NT2/D1 (cell line): ENCODE results near the gene RAB11A.

Experiments used
- DNase-seq: peaks from one replicate; pipeline ENCODE4 v3.0.0-alpha.2; 2011; ENCODE audit warnings: low read depth, low spot score
- H3K27me3 ChIP-seq: 2 replicates; pipeline ENCODE4 v1.6.0; 2011; ENCODE audit warnings: mild to moderate bottlenecking; ENCODE audit not compliant: insufficient read length, insufficient read depth
- H3K36me3 ChIP-seq: 2 replicates; pipeline ENCODE4 v1.6.1; 2011; ENCODE audit warnings: mild to moderate bottlenecking, low read length, mixed read lengths; ENCODE audit not compliant: insufficient read depth, insufficient read length
- H3K4me1 ChIP-seq: 2 replicates; pipeline ENCODE4 v1.5.1; 2011; ENCODE audit not compliant: insufficient read depth, insufficient read length
- H3K4me3 ChIP-seq: 2 replicates; pipeline ENCODE4 v1.5.1; 2011; ENCODE audit warnings: low read depth; ENCODE audit not compliant: insufficient read length
- H3K9ac ChIP-seq: 2 replicates; pipeline ENCODE4 v1.6.0; 2011; ENCODE audit warnings: low read depth; ENCODE audit not compliant: insufficient read length
- H3K9me3 ChIP-seq: 2 replicates; pipeline ENCODE4 v1.5.1; 2011; ENCODE audit warnings: mild to moderate bottlenecking, low read length; ENCODE audit not compliant: insufficient read depth
- SUZ12 ChIP-seq: IDR thresholded peaks from 2 replicates; pipeline ENCODE4 v1.6.1; 2011; ENCODE audit not compliant: insufficient read length, insufficient read depth; ENCODE audit errors: extremely low read depth
- YY1 ChIP-seq: IDR thresholded peaks from 2 replicates; pipeline ENCODE4 v1.6.1; 2011; ENCODE audit not compliant: insufficient read length, insufficient read depth
- ZNF274 ChIP-seq: IDR thresholded peaks from 2 replicates; pipeline ENCODE4 v1.6.1; 2011; ENCODE audit warnings: mild to moderate bottlenecking, low read depth, low read length

Gene RAB11A

GRCh38 chr15:65828585-65828984 lies 40.7 kb upstream of the RAB11A start:
- Histone ChIP-seq H3K36me3 (no peaks in the 10 kb centered on the region), H3K9ac (no peak overlapping the region), H3K9me3 (no peaks in the 10 kb centered on the region), H3K4me1 (peaks cover 6% of the 10 kb centered on the region), H3K27me3 (no peaks in the 10 kb centered on the region), H3K4me3 (no peak overlapping the region)
- DNase-seq, result no peak
- TF ChIP-seq SUZ12 (no peak), ZNF274 (no peak), YY1 (no peak)

DNA sequence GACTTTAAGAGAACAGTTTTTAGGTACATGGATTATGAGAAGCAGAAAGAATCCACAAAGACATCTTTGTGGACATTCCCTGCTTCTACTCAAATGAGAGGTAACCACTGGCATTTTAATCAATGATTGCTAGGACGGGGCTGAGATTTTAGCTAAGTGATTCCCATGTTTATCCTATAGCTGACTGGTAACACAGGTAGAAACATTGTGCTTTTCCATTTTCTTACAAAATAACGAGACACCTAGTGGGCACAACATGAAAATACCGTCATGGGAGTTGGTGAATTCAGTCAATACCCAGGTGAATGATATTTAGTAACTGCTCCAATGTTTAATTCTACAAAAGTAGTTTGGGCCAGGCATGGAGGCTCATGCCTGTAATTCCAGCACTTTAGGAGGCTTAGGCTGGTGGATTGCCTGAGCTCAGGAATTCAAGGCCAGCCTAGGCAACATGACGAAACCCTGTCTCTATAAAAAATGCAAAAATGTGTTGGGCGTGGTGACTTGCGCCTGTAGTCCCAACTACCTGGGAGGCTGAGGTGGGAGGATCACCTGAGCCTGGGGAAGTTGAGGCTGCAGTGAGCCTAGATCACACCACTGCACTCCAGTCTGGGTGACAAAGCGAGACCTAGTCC lies 40.0 kb upstream of the RAB11A start:
- DNase-seq, result no peak
- Histone ChIP-seq H3K4me3 (no peak overlapping the region), H3K9me3 (no peaks in the 10 kb centered on the region), H3K27me3 (no peaks in the 10 kb centered on the region), H3K9ac (no peak overlapping the region), H3K36me3 (no peaks in the 10 kb centered on the region), H3K4me1 (peaks cover 10% of the 10 kb centered on the region)
- TF ChIP-seq SUZ12, result no peak
- TF ChIP-seq ZNF274, result no peak
- no peak for TF ChIP-seq YY1

GRCh38 chr15:65832549-65833364 lies 36.5 kb upstream of the RAB11A start:
- Histone ChIP-seq H3K4me3 (no peak overlapping the region), H3K9ac (peak overlapping the region; percentile 53), H3K4me1 (peaks cover 4% of the 10 kb centered on the region), H3K36me3 (no peaks in the 10 kb centered on the region), H3K27me3 (no peaks in the 10 kb centered on the region), H3K9me3 (no peaks in the 10 kb centered on the region)
- DNase-seq, result peak; percentile 91
- TF ChIP-seq SUZ12 (no peak), ZNF274 (no peak), YY1 (peak; percentile 13)

DNA sequence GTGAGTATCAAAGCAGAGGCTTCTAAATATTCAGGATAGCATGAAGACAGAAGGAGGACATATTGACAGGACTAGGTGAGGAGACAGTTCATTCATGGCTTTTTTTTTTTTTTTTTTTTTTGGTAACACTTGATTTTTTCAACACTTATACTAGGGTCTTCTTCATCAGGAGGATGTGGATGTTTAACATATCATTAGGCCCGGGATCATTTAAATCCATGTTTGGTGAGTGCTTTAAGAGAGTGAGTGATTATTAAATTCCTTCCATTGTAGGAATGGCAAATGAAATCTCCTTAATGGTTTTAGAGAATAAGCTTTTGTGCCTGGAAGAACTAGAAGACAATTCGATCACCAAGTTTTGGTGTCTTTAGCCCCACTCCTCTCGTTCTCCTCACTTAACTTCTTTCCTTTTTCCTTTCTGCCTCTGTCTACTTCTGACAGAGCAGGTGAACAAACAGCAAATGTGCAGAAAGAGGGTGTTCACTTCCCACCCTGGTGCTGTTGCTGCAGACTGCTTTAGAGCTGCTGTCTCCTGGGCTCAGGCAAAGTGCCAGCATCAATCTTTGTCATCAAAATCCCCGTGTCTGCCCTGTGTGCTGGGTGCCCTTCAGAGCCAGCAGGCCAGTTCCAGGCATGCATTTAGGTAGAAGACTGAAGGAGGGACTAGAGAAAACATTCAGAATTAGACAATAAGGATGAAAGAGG lies 35.6 kb upstream of the RAB11A start:
- Histone ChIP-seq H3K27me3 (no peaks in the 10 kb centered on the region), H3K36me3 (no peaks in the 10 kb centered on the region), H3K4me1 (peaks cover 4% of the 10 kb centered on the region), H3K4me3 (no peak overlapping the region), H3K9ac (peak overlapping the region; percentile 53), H3K9me3 (no peaks in the 10 kb centered on the region)
- no peak for DNase-seq
- TF ChIP-seq SUZ12, result no peak
- no peak for TF ChIP-seq ZNF274
- no peak for TF ChIP-seq YY1

DNA sequence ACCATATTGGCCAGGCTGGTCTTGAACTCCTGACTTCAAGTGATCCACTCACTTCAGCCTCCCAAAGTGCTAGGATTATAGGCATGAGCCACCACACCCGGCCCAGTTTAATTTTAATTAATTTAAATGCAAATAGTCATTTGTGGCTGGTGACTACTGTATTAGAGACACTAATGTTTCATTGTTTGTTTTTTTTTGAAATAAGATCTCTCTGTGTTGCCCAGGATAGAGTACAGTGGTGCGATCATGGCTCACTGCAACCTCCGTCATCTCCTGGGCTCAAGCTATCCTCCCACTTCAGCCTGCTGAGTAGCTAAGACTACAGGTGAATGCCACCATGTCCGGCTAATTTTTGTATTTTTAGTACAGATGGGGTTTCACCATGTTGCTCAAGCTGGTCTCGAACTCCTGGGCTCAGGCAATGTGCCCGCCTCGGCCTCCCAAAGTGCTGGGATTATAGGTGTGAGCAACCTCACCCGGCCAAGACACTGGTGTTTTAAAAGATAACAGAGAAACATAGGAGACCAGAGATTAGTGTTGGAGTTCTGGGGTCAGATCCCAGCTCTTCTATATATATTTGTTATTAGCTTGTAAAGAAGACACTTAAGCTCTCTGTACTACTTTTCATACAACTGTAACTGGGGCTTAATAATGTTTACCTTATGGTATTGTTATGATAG lies 34.5 kb upstream of the RAB11A start:
- Histone ChIP-seq H3K36me3 (no peaks in the 10 kb centered on the region), H3K9me3 (no peaks in the 10 kb centered on the region), H3K27me3 (no peaks in the 10 kb centered on the region), H3K9ac (no peak overlapping the region), H3K4me1 (peaks cover 4% of the 10 kb centered on the region), H3K4me3 (no peak overlapping the region)
- DNase-seq, result no peak
- TF ChIP-seq YY1, result no peak
- TF ChIP-seq SUZ12, result no peak
- TF ChIP-seq ZNF274, result no peak

DNA sequence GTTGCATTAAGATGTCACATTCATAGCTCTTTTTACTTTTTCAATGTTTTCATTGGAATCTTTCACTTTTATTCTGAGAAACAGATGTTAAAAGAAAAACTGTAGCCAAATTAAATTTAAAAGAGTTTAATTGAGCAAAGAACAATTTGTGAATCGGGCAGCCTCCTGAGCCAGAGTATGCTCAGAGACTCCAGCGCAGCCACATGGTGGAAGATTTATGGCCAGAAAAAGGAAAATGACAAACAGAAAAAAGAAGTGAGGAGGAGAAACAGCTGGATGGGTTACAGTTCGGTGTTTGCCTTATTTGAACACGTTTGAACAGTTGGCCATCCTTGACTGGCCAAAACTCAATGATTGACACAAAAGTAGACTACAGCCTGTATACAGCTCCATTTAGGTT lies 33.8 kb upstream of the RAB11A start:
- H3K9me3 ChIP-seq, result no peaks in the 10 kb centered on the region
- no peak for DNase-seq
- no peak for TF ChIP-seq YY1
- TF ChIP-seq ZNF274, result no peak
- no peak for TF ChIP-seq SUZ12
- H3K4me3 ChIP-seq, result no peak overlapping the region
- no peaks in the 10 kb centered on the region for H3K27me3 ChIP-seq
- no peaks in the 10 kb centered on the region for H3K36me3 ChIP-seq
- H3K9ac ChIP-seq, result no peak overlapping the region
- peaks cover 4% of the 10 kb centered on the region for H3K4me1 ChIP-seq

- no peak for TF ChIP-seq YY1
- TF ChIP-seq ZNF274, result no peak
- no peak for TF ChIP-seq SUZ12
- H3K9me3 ChIP-seq, result no peaks in the 10 kb centered on the region
- H3K4me3 ChIP-seq, result no peak overlapping the region
- H3K36me3 ChIP-seq, result no peaks in the 10 kb centered on the region
- H3K4me1 ChIP-seq, result peaks cover 8% of the 10 kb centered on the region
- no peak overlapping the region for H3K9ac ChIP-seq
- no peak for DNase-seq
- H3K27me3 ChIP-seq, result no peaks in the 10 kb centered on the region
Observed at GRCh38 chr15:65836665-65837064, 32.6 kb upstream of the RAB11A start.
